Loucy (cell line): ENCODE measurements around the gene MAP3K5.

Source experiments
- H2AFZ ChIP-seq: fragments of 200-600 bp; sonication (generic); 2 replicates; pipeline ENCODE4 v1.6.0; 2016; ENCODE audit warnings: antibody characterized with exemption, mild to moderate bottlenecking, low read length, moderate library complexity
- H3F3A ChIP-seq: fragments of 200-600 bp; 2 replicates; pipeline ENCODE4 v1.6.0; 2016; ENCODE audit warnings: antibody characterized with exemption, low read depth, mild to moderate bottlenecking
- H3K27me3 ChIP-seq: fragments of 200-600 bp; sonication (generic); 2 replicates; pipeline ENCODE4 v1.6.1; 2014; ENCODE audit warnings: low read length, mild to moderate bottlenecking; ENCODE audit not compliant: insufficient read depth, poor library complexity, severe bottlenecking
- H3K36me3 ChIP-seq: fragments of 200-600 bp; sonication (generic); 2 replicates; pipeline ENCODE4 v1.6.1; 2016; ENCODE audit warnings: low read length; ENCODE audit not compliant: insufficient read depth
- H3K4me1 ChIP-seq: fragments of 200-600 bp; sonication (generic); 2 replicates; pipeline ENCODE4 v1.5.1; 2014; ENCODE audit warnings: low read length, mild to moderate bottlenecking; ENCODE audit not compliant: insufficient read depth, poor library complexity, severe bottlenecking
- H3K4me2 ChIP-seq: fragments of 200-600 bp; sonication (generic); 2 replicates; pipeline ENCODE4 v1.6.0; 2014; ENCODE audit warnings: antibody characterized with exemption, low read length, low read depth, mild to moderate bottlenecking; ENCODE audit not compliant: poor library complexity, severe bottlenecking
- H3K4me3 ChIP-seq: fragments of 200-600 bp; sonication (generic); 2 replicates; pipeline ENCODE4 v1.5.1; 2014; ENCODE audit warnings: low read length, mild to moderate bottlenecking, mixed read lengths; ENCODE audit not compliant: poor library complexity, severe bottlenecking
- H3K79me2 ChIP-seq: fragments of 200-600 bp; sonication (generic); 2 replicates; pipeline ENCODE4 v1.6.1; 2014; ENCODE audit warnings: low read length; ENCODE audit not compliant: insufficient read depth
- H3K9ac ChIP-seq: fragments of 200-600 bp; sonication (generic); 2 replicates; pipeline ENCODE4 v1.6.0; 2014; ENCODE audit warnings: mild to moderate bottlenecking, low read depth, low read length, moderate library complexity; ENCODE audit not compliant: poor library complexity, severe bottlenecking
- H3K9me2 ChIP-seq: fragments of 200-600 bp; sonication (generic); replicated peaks from 2 replicates; pipeline ENCODE4 v1.6.1; 2016; ENCODE audit warnings: low read depth, low read length, mixed read lengths
- H3K9me3 ChIP-seq: fragments of 200-600 bp; sonication (generic); 2 replicates; pipeline ENCODE4 v1.6.1; 2014; ENCODE audit warnings: mild to moderate bottlenecking, antibody characterized with exemption, low read length, low read depth; ENCODE audit not compliant: insufficient read depth
- H4K20me1 ChIP-seq: fragments of 200-600 bp; sonication (generic); 2 replicates; pipeline ENCODE4 v1.6.0; 2014; ENCODE audit warnings: antibody characterized with exemption, low read length, mild to moderate bottlenecking; ENCODE audit not compliant: insufficient read depth, poor library complexity, severe bottlenecking
- CTCF ChIP-seq: fragments of 200-600 bp; sonication (generic); conservative IDR thresholded peaks from 2 replicates; pipeline ENCODE4 v1.5.1; 2014; ENCODE audit warnings: mild to moderate bottlenecking, antibody characterized with exemption, low read length
- EZH2phosphoT487 ChIP-seq: fragments of 200-600 bp; IDR thresholded peaks from 2 replicates; pipeline ENCODE4 v1.6.1; 2018; ENCODE audit warnings: antibody characterized with exemption, mild to moderate bottlenecking, moderate library complexity, borderline replicate concordance

The MAP3K5 gene

GRCh38 chr6:136726837-136727557 is 65.3 kb downstream of the MAP3K5 start:
- Histone ChIP-seq H3K4me3 (no peak overlapping the region), H3K27me3 (no peaks in the 10 kb centered on the region), H3K9me3 (no peaks in the 10 kb centered on the region), H3K4me1 (no peaks in the 10 kb centered on the region), H3F3A (no peaks in the 10 kb centered on the region), H2AFZ (no peak overlapping the region), H3K9ac (no peak overlapping the region), H3K36me3 (no peaks in the 10 kb centered on the region), H3K4me2 (no peak overlapping the region), H3K79me2 (no peaks in the 10 kb centered on the region), H3K9me2 (no peaks in the 10 kb centered on the region), H4K20me1 (no peaks in the 10 kb centered on the region)
- no peak for TF ChIP-seq EZH2phosphoT487
- TF ChIP-seq CTCF = no peak

GRCh38 chr6:136725124-136725523 is 67.2 kb downstream of the MAP3K5 start:
- Histone ChIP-seq H3K9me3 (no peaks in the 10 kb centered on the region), H3K9me2 (no peaks in the 10 kb centered on the region), H3F3A (no peaks in the 10 kb centered on the region), H4K20me1 (no peaks in the 10 kb centered on the region), H2AFZ (no peak overlapping the region), H3K9ac (no peak overlapping the region), H3K4me1 (no peaks in the 10 kb centered on the region), H3K79me2 (no peaks in the 10 kb centered on the region), H3K4me2 (no peak overlapping the region), H3K36me3 (no peaks in the 10 kb centered on the region), H3K27me3 (no peaks in the 10 kb centered on the region), H3K4me3 (no peak overlapping the region)
- TF ChIP-seq CTCF = no peak
- no peak for TF ChIP-seq EZH2phosphoT487

- Histone ChIP-seq H3K4me1 (no peaks in the 10 kb centered on the region), H3K36me3 (no peaks in the 10 kb centered on the region), H3K4me2 (no peak overlapping the region)
These were observed 68.5 kb downstream of the MAP3K5 start for GRCh38 chr6:136723780-136724179.

More at GRCh38 chr6:136723780-136724179, 68.5 kb downstream of the MAP3K5 start:
- H3K9me2 ChIP-seq = no peaks in the 10 kb centered on the region
- no peaks in the 10 kb centered on the region for H4K20me1 ChIP-seq
- no peaks in the 10 kb centered on the region for H3K27me3 ChIP-seq
- no peak overlapping the region for H3K4me3 ChIP-seq
- H3F3A ChIP-seq = no peaks in the 10 kb centered on the region
- H2AFZ ChIP-seq = no peak overlapping the region
- H3K9ac ChIP-seq = no peak overlapping the region
- TF ChIP-seq CTCF = no peak
- TF ChIP-seq EZH2phosphoT487 = no peak
- H3K9me3 ChIP-seq = no peaks in the 10 kb centered on the region
- no peaks in the 10 kb centered on the region for H3K79me2 ChIP-seq
